Neutrophil (primary cell): Measurements from ENCODE around the gene ANKRD45.

Experiments used
- H3K27ac ChIP-seq: fragments of 200-600 bp; sonication (generic); 2 replicates; pipeline ENCODE4 v1.5.1; 2016; ENCODE audit warnings: mild to moderate bottlenecking, moderate library complexity
- H3K27me3 ChIP-seq: fragments of 200-600 bp; sonication (generic); 2 replicates; pipeline ENCODE4 v1.6.0; 2016; ENCODE audit warnings: mild to moderate bottlenecking
- H3K36me3 ChIP-seq: fragments of 200-600 bp; sonication (generic); 2 replicates; pipeline ENCODE4 v1.5.1; 2017
- H3K4me1 ChIP-seq, 2 experiments: fragments of 200-600 bp in 1 of 2; sonication (generic) in 1 of 2; 1 replicate in 1 of 2; 2 replicates in 1 of 2; pipeline versions ENCODE4 v1.5.1 to v1.6.1; 2013 to 2016; ENCODE audit warnings: low read depth in 1 of 2, low read length in 1 of 2, mild to moderate bottlenecking in 1 of 2, moderate library complexity in 1 of 2; ENCODE audit not compliant: control insufficient read depth in 1 of 2, insufficient read depth in 1 of 2
- H3K4me3 ChIP-seq, 2 experiments: fragments of 200-600 bp in 1 of 2; sonication (generic) in 1 of 2; 1 replicate in 1 of 2; 2 replicates in 1 of 2; pipeline ENCODE4 v1.5.1; 2013 to 2016; ENCODE audit warnings: low read depth in 1 of 2, low read length in 1 of 2, mild to moderate bottlenecking in 1 of 2, moderate library complexity in 1 of 2
- H3K9me3 ChIP-seq: fragments of 200-600 bp; sonication (generic); 2 replicates; pipeline ENCODE4 v1.5.1; 2016
- CTCF ChIP-seq: fragments of 200-600 bp; sonication (generic); IDR thresholded peaks from 2 replicates; pipeline ENCODE4 v1.5.1; 2016; ENCODE audit warnings: antibody characterized with exemption

ANKRD45 gene

GRCh38 chr1:173590557-173590956 lies 79.1 kb downstream of the ANKRD45 start:
- no peak for TF ChIP-seq CTCF
- H3K4me3 ChIP-seq: no peak overlapping the region
- H3K27me3 ChIP-seq: no peaks in the 10 kb centered on the region
- no peak overlapping the region for H3K27ac ChIP-seq
- no peaks in the 10 kb centered on the region for H3K36me3 ChIP-seq
- no peaks in the 10 kb centered on the region for H3K9me3 ChIP-seq
- no peaks in the 10 kb centered on the region for H3K4me1 ChIP-seq

- no peaks in the 10 kb centered on the region for H3K9me3 ChIP-seq
- no peak overlapping the region for H3K4me3 ChIP-seq
- H3K27me3 ChIP-seq: no peaks in the 10 kb centered on the region
- H3K27ac ChIP-seq: no peak overlapping the region
- no peaks in the 10 kb centered on the region for H3K36me3 ChIP-seq
- no peak for TF ChIP-seq CTCF
- no peaks in the 10 kb centered on the region for H3K4me1 ChIP-seq
Measured at GRCh38 chr1:173581383-173582079, 88.1 kb downstream of the ANKRD45 start.

GRCh38 chr1:173580658-173581057 lies 89.0 kb downstream of the ANKRD45 start:
- Histone ChIP-seq H3K27me3 (no peaks in the 10 kb centered on the region), H3K36me3 (no peaks in the 10 kb centered on the region), H3K4me3 (no peak overlapping the region), H3K4me1 (no peaks in the 10 kb centered on the region), H3K9me3 (no peaks in the 10 kb centered on the region), H3K27ac (no peak overlapping the region)
- no peak for TF ChIP-seq CTCF

- Histone ChIP-seq H3K27ac (no peak overlapping the region), H3K9me3 (no peaks in the 10 kb centered on the region), H3K36me3 (no peaks in the 10 kb centered on the region), H3K4me1 (no peaks in the 10 kb centered on the region), H3K4me3 (no peak overlapping the region), H3K27me3 (no peaks in the 10 kb centered on the region)
- no peak for TF ChIP-seq CTCF
Measured at GRCh38 chr1:173580071-173580470, 89.6 kb downstream of the ANKRD45 start.

GRCh38 chr1:173573596-173573995 lies 96.1 kb downstream of the ANKRD45 start:
- H3K36me3 ChIP-seq: no peaks in the 10 kb centered on the region
- H3K4me3 ChIP-seq: no peak overlapping the region
- no peaks in the 10 kb centered on the region for H3K9me3 ChIP-seq
- H3K4me1 ChIP-seq: no peaks in the 10 kb centered on the region
- no peak for TF ChIP-seq CTCF
- H3K27me3 ChIP-seq: no peaks in the 10 kb centered on the region
- H3K27ac ChIP-seq: no peak overlapping the region
